Trophoblast cell (in vitro differentiated cells and primary cell): ENCODE data around the gene NELFE.
"Not testable (repeated sequence)": the region's sequence is repeated elsewhere in the genome, so short reads cannot be mapped to it uniquely, and the experiment has no call there.

ENCODE experiments used
- DNase-seq, 2 donors: peaks; one replicate each; pipeline ENCODE4 v3.0.0-alpha.2; 2016
- H2AFZ ChIP-seq: 2 replicates; pipeline ENCODE4 v1.6.1; 2013; ENCODE audit warnings: low read length, moderate library complexity, mild to moderate bottlenecking; ENCODE audit not compliant: insufficient read depth, poor library complexity
- H2AK5ac ChIP-seq: 2 replicates; pipeline ENCODE4 v1.6.1; 2013; ENCODE audit warnings: mild to moderate bottlenecking, low read length
- H2BK120ac ChIP-seq: 2 replicates; pipeline ENCODE4 v1.6.1; 2013; ENCODE audit warnings: low read length, mild to moderate bottlenecking, moderate library complexity; ENCODE audit not compliant: insufficient read depth, poor library complexity
- H2BK12ac ChIP-seq: 2 replicates; pipeline ENCODE4 v1.6.1; 2013; ENCODE audit warnings: mild to moderate bottlenecking, low read length, moderate library complexity
- H2BK5ac ChIP-seq: 2 replicates; pipeline ENCODE4 v1.6.1; 2013; ENCODE audit warnings: low read length, low read depth, moderate library complexity, mild to moderate bottlenecking; ENCODE audit not compliant: poor library complexity
- H3K14ac ChIP-seq: 2 replicates; pipeline ENCODE4 v1.6.1; 2013; ENCODE audit warnings: mild to moderate bottlenecking, low read length
- H3K18ac ChIP-seq: 2 replicates; pipeline ENCODE4 v1.6.1; 2013; ENCODE audit warnings: mild to moderate bottlenecking, low read length
- H3K23ac ChIP-seq: 2 replicates; pipeline ENCODE4 v1.6.1; 2013; ENCODE audit warnings: low read length
- H3K27ac ChIP-seq: 2 replicates; pipeline ENCODE4 v1.5.1; 2013; ENCODE audit warnings: low read depth, mild to moderate bottlenecking, inconsistent platforms, low read length, moderate library complexity
- H3K27me3 ChIP-seq: 2 replicates; pipeline ENCODE4 v1.6.1; 2013; ENCODE audit warnings: inconsistent platforms, mild to moderate bottlenecking, low read length, moderate library complexity; ENCODE audit not compliant: insufficient read depth
- H3K36me3 ChIP-seq, 2 experiments: 1 replicate in 1 of 2; 2 replicates in 1 of 2; pipeline ENCODE4 v1.6.1; 2013; ENCODE audit warnings: low read length in 2 of 2, mild to moderate bottlenecking in 2 of 2, moderate library complexity in 1 of 2; ENCODE audit not compliant: insufficient read depth in 2 of 2, control insufficient read depth in 1 of 2
- H3K4ac ChIP-seq: 2 replicates; pipeline ENCODE4 v1.6.1; 2013; ENCODE audit warnings: low read depth, mild to moderate bottlenecking, low read length, moderate library complexity
- H3K4me1 ChIP-seq, 2 experiments: 1 replicate in 1 of 2; 2 replicates in 1 of 2; pipeline ENCODE4 v1.6.1; 2013; ENCODE audit warnings: low read length in 2 of 2, mild to moderate bottlenecking in 2 of 2, moderate library complexity in 1 of 2; ENCODE audit not compliant: insufficient read depth in 2 of 2, control insufficient read depth in 1 of 2
- H3K4me2 ChIP-seq: 2 replicates; pipeline ENCODE4 v1.6.1; 2013; ENCODE audit warnings: inconsistent platforms, mild to moderate bottlenecking, low read length, moderate library complexity
- H3K4me3 ChIP-seq: 2 replicates; pipeline ENCODE4 v1.5.1; 2013; ENCODE audit warnings: mild to moderate bottlenecking, low read depth, low read length, inconsistent platforms
- H3K79me1 ChIP-seq: one replicate; pipeline ENCODE4 v1.6.1; 2013; ENCODE audit warnings: low read length
- H3K79me2 ChIP-seq: 2 replicates; pipeline ENCODE4 v1.6.1; 2013; ENCODE audit warnings: low read length, mild to moderate bottlenecking; ENCODE audit not compliant: control insufficient read depth, insufficient read depth, poor library complexity
- H3K9ac ChIP-seq: 2 replicates; pipeline ENCODE4 v1.6.1; 2013; ENCODE audit warnings: mild to moderate bottlenecking, low read length
- H3K9me3 ChIP-seq: 2 replicates; pipeline ENCODE4 v1.6.1; 2013; ENCODE audit warnings: low read depth, mild to moderate bottlenecking, control low read depth, inconsistent platforms, low read length; ENCODE audit not compliant: insufficient read depth
- H4K12ac ChIP-seq: 2 replicates; pipeline ENCODE4 v1.6.1; 2013; ENCODE audit warnings: low read depth, mild to moderate bottlenecking, low read length, moderate library complexity
- H4K8ac ChIP-seq: 2 replicates; pipeline ENCODE4 v1.6.1; 2013; ENCODE audit warnings: low read depth, mild to moderate bottlenecking, low read length, moderate library complexity
- H4K91ac ChIP-seq: one replicate; pipeline ENCODE4 v1.6.1; 2013; ENCODE audit warnings: low read depth, mild to moderate bottlenecking, low read length, moderate library complexity
- WGBS: extraction: QIAGEN DNeasy Blood & Tissue Kit; methylation state at CpG from one replicate; pipeline ENCODE4 v1.1.7; 2013; ENCODE audit warnings: missing lambda C conversion rate; ENCODE audit not compliant: insufficient read length, insufficient coverage; ENCODE audit errors: extremely low coverage; 5-methylcytosine and 5-hydroxymethylcytosine counted together

Gene NELFE

DNA sequence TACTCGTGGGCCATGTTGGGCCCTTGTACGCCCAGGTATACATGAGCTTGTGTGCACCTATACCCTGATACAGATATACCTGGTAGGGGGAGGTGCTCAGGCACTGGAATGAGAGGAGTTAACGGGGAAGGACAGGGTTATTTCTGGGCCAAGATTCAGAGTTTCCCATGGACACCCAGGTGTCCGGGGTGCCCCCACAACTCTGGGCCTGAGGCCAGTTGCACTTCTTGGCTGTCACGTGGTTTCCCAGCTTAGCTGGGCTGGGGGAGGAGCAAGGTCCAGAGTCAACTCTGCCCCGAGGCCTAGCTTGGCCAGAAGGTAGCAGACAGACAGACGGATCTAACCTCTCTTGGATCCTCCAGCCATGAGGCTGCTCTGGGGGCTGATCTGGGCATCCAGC, 23.0 kb upstream of the NELFE start, which contains the start of gene C4A:
Gene C4A, plus strand, starts transcription at position 314 of the 400 bp plus-strand sequence. Its CDS starts 51 bp downstream, at position 365.
- H3K4ac ChIP-seq, H3K4me3 ChIP-seq, H2BK12ac ChIP-seq, H3K27ac ChIP-seq, H2BK120ac ChIP-seq, H4K8ac ChIP-seq, H2AK5ac ChIP-seq, H3K23ac ChIP-seq, H3K4me1 ChIP-seq, H3K18ac ChIP-seq, H4K12ac ChIP-seq, H2BK5ac ChIP-seq, H3K4me2 ChIP-seq, H4K91ac ChIP-seq, DNase-seq, H3K79me1 ChIP-seq, H3K14ac ChIP-seq, H3K9ac ChIP-seq, H3K79me2 ChIP-seq, H3K27me3 ChIP-seq, H3K36me3 ChIP-seq, H3K9me3 ChIP-seq, H2AFZ ChIP-seq: not testable (repeated sequence)
- WGBS = no CpG with 5 or more reads among the region's 7 CpGs

DNA sequence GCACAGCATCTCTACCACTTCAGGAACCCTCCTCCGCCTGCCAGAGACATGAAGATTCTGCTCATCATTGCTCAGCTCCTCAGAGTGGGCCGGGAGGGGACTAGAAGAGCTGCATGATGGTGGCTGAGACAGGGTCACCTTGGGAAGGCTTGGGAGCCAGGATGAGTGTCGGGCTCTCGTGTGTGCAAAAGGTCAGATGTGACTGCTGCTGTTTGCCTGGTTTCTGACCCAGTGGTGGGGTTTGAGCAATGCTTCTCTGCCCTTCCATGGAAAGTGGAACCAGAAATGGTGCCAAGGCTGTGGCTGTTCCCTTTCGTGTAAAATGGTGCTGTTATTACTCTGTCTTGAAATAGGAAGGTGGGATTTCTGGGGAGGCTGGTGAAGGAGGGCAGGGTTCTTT, 22.2 kb upstream of the NELFE start:
- not testable (repeated sequence) for H2BK120ac ChIP-seq, H3K79me2 ChIP-seq, H3K14ac ChIP-seq, DNase-seq, H2BK5ac ChIP-seq, H3K18ac ChIP-seq, H3K9me3 ChIP-seq, H2AK5ac ChIP-seq, H4K12ac ChIP-seq, H3K4me1 ChIP-seq, H4K8ac ChIP-seq, H3K4me3 ChIP-seq, H3K4ac ChIP-seq, H3K27me3 ChIP-seq, H3K79me1 ChIP-seq, H3K9ac ChIP-seq, H4K91ac ChIP-seq, H3K36me3 ChIP-seq, H3K27ac ChIP-seq, H3K4me2 ChIP-seq, H3K23ac ChIP-seq, H2BK12ac ChIP-seq, H2AFZ ChIP-seq
- no CpG with 5 or more reads among the region's 5 CpGs for WGBS

DNA sequence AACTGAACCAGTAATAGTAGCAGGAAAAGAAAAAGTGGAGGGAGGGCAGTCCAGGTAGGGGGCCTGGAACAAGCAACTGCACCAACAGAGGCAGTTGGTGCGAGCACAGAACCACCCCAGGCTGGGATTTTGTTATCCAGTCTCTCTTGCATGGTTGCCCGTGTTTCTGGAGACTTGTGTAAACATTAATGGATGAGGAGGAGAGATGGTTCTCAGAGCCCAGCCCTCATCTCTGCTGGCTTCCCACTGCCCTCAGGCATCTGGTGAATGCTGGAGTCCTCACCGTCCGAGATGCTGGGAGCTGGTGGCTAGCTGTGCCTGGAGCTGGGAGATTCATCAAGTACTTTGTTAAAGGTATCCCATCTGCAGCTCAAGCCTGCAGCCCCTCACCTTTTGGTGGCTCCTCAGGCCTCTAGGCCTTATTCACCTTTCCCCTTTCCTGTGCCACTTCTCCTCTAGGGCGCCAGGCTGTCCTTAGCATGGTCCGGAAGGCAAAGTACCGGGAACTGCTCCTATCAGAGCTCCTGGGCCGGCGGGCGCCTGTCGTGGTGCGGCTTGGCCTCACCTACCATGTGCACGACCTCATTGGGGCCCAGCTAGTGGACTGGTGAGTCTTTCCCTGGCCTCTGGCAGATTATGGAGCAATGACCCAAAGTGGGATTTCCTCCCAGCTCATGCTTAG, 21.6 kb upstream of the NELFE start:
- not testable (repeated sequence) for H3K4me1 ChIP-seq, H2AK5ac ChIP-seq, H3K4me2 ChIP-seq, H2BK5ac ChIP-seq, H4K8ac ChIP-seq, H3K4me3 ChIP-seq, H3K79me2 ChIP-seq, H3K23ac ChIP-seq, H3K79me1 ChIP-seq, H2BK120ac ChIP-seq, H4K12ac ChIP-seq, H3K9me3 ChIP-seq, H3K4ac ChIP-seq, DNase-seq, H3K18ac ChIP-seq, H2AFZ ChIP-seq, H2BK12ac ChIP-seq, H3K27me3 ChIP-seq, H3K9ac ChIP-seq, H3K36me3 ChIP-seq, H3K14ac ChIP-seq, H3K27ac ChIP-seq, H4K91ac ChIP-seq
- no CpG with 5 or more reads among the region's 13 CpGs for WGBS

DNA sequence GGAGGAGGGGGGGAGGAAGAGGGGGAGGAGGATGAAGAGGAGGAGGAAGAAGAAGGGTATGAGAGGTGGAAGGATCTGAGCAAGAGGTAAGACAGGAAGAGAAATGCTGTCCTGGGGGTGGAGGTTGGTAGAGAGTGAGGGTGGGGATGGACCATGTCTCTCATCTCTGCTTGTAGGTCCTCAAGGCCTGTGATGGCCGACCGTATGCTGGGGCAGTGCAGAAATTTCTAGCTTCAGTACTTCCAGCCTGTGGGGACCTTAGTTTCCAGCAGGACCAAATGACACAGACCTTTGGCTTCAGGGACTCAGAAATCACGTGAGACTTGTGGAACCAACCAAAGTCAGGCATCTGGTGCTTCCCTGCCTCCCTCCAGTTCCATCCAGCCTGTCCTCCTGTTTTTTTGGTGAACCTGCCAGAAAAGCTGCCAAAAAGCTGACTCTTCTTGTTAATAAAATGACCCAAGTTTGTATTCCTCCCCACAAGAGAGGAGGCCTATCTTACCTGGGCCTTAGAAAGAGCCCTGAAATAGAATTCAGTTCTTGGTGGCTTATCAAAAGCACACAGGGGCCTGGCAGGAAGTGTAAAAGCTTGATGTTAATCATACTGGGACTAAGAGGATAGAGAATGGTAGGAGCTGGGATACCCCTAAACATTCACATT, 20.6 kb upstream of the NELFE start:
- no peaks in the 10 kb centered on the region for H3K79me1 ChIP-seq
- H2AK5ac ChIP-seq = no peak overlapping the region
- H3K4me3 ChIP-seq = no peak overlapping the region
- H2BK120ac ChIP-seq = no peak overlapping the region
- H3K27me3 ChIP-seq = no peaks in the 10 kb centered on the region
- no peak overlapping the region for H3K14ac ChIP-seq
- DNase-seq = no peak
- H3K18ac ChIP-seq = no peak overlapping the region
- no peak overlapping the region for H3K23ac ChIP-seq
- no peak overlapping the region for H3K4me2 ChIP-seq
- no peaks in the 10 kb centered on the region for H3K9me3 ChIP-seq
- H4K91ac ChIP-seq = no peak overlapping the region
- no peaks in the 10 kb centered on the region for H3K79me2 ChIP-seq
- no peak overlapping the region for H2AFZ ChIP-seq
- WGBS = no CpG with 5 or more reads among the region's 3 CpGs
- H3K27ac ChIP-seq = no peak overlapping the region
- no peak overlapping the region for H4K8ac ChIP-seq
- H2BK12ac ChIP-seq = no peak overlapping the region
- no peak overlapping the region for H4K12ac ChIP-seq
- H3K9ac ChIP-seq = no peak overlapping the region
- no peaks in the 10 kb centered on the region for H3K4me1 ChIP-seq
- no peak overlapping the region for H2BK5ac ChIP-seq
- peaks cover 8 to 10% of the 10 kb centered on the region in 2 experiments for H3K36me3 ChIP-seq
- no peak overlapping the region for H3K4ac ChIP-seq
